H1 (cell line): ENCODE data around the gene MBD3L2. TPM values are rescaled to one million over a fixed set of nuclear protein-coding genes. Genes with fewer than 3 reads are reported as not detected.

ENCODE experiments used
- HDAC6 ChIP-seq: IDR thresholded peaks from one replicate; pipeline ENCODE4 v1.7.1; 2012; ENCODE audit warnings: low read depth, mild to moderate bottlenecking, inconsistent platforms, low read length, moderate library complexity
- RFX5 ChIP-seq: IDR thresholded peaks from 2 replicates; pipeline ENCODE4 v1.6.1; 2011; ENCODE audit warnings: low read depth, low read length, improper control_type of control experiment, borderline replicate concordance
- polyA plus RNA-seq, 7 experiments: library from polyadenylated mRNA; depleted of rRNA in 3 of 7; stranded (reverse) in 5 of 7; unstranded in 2 of 7; fragments of >200 nt in 5 of 7; fragments of 200-250 nt in 2 of 7; gene quantifications; 1 replicate in 5 of 7; 2 replicates in 1 of 7; 4 replicates in 1 of 7; pipeline versions ENCODE4 v1.2.1 to v1.2.3, GENCODE V29; 2011 to 2013; ENCODE audit warnings: missing spikeins in 2 of 7, mixed read lengths in 2 of 7
- total RNA-seq: library from RNA; stranded (reverse); fragmentation: NEBNext Ultra II Directional; extraction: Animal tissue kit (Norgen Biotek cat#: 25700); gene quantifications from 2 replicates; pipeline ENCODE4 v1.2.1, GENCODE V29; 2021
- TF ChIP-seq, protein P1 (sequence below): fragments of 300-600 bp; sonication (generic); IDR thresholded peaks from 2 replicates; pipeline ENCODE4 v1.7.1; 2012; ENCODE audit warnings: low read length, moderate library complexity, mild to moderate bottlenecking, inconsistent platforms; ENCODE audit not compliant: insufficient replicate concordance
- TF ChIP-seq, protein P2 (sequence below): IDR thresholded peaks from 2 replicates; pipeline ENCODE4 v1.6.1; 2011; ENCODE audit warnings: low read depth, mild to moderate bottlenecking, low read length; ENCODE audit not compliant: insufficient read depth
- TF ChIP-seq, protein P3 (sequence below): IDR thresholded peaks from 2 replicates; pipeline ENCODE4 v1.6.1; 2012; ENCODE audit warnings: inconsistent platforms

MBD3L2 gene
- total and polyA plus RNA-seq, 2 of the 8 experiments (the other 6 are each of a cell fraction or from before 2014, with no cell fraction given), result not detected

DNA sequence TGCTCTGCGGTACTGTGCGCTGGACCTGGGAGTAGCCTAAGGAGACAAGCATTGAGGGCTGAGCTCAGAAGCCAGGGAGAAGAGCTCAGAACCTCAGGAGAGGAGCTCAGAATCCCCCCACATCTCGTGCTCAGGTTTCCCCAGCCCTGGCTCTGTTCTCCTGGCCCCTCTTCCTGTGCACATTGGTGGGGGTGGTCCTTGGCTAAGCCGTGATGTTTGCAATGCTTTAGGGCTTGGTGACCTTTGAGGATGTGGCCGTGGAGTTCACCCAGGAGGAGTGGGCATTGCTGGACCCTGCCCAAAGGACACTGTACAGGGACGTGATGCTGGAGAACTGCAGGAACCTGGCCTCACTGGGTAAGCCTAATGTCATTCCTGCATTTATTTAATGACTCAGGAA lies 27.0 kb downstream of the MBD3L2 start (continued):
- TF ChIP-seq, protein P1, sequence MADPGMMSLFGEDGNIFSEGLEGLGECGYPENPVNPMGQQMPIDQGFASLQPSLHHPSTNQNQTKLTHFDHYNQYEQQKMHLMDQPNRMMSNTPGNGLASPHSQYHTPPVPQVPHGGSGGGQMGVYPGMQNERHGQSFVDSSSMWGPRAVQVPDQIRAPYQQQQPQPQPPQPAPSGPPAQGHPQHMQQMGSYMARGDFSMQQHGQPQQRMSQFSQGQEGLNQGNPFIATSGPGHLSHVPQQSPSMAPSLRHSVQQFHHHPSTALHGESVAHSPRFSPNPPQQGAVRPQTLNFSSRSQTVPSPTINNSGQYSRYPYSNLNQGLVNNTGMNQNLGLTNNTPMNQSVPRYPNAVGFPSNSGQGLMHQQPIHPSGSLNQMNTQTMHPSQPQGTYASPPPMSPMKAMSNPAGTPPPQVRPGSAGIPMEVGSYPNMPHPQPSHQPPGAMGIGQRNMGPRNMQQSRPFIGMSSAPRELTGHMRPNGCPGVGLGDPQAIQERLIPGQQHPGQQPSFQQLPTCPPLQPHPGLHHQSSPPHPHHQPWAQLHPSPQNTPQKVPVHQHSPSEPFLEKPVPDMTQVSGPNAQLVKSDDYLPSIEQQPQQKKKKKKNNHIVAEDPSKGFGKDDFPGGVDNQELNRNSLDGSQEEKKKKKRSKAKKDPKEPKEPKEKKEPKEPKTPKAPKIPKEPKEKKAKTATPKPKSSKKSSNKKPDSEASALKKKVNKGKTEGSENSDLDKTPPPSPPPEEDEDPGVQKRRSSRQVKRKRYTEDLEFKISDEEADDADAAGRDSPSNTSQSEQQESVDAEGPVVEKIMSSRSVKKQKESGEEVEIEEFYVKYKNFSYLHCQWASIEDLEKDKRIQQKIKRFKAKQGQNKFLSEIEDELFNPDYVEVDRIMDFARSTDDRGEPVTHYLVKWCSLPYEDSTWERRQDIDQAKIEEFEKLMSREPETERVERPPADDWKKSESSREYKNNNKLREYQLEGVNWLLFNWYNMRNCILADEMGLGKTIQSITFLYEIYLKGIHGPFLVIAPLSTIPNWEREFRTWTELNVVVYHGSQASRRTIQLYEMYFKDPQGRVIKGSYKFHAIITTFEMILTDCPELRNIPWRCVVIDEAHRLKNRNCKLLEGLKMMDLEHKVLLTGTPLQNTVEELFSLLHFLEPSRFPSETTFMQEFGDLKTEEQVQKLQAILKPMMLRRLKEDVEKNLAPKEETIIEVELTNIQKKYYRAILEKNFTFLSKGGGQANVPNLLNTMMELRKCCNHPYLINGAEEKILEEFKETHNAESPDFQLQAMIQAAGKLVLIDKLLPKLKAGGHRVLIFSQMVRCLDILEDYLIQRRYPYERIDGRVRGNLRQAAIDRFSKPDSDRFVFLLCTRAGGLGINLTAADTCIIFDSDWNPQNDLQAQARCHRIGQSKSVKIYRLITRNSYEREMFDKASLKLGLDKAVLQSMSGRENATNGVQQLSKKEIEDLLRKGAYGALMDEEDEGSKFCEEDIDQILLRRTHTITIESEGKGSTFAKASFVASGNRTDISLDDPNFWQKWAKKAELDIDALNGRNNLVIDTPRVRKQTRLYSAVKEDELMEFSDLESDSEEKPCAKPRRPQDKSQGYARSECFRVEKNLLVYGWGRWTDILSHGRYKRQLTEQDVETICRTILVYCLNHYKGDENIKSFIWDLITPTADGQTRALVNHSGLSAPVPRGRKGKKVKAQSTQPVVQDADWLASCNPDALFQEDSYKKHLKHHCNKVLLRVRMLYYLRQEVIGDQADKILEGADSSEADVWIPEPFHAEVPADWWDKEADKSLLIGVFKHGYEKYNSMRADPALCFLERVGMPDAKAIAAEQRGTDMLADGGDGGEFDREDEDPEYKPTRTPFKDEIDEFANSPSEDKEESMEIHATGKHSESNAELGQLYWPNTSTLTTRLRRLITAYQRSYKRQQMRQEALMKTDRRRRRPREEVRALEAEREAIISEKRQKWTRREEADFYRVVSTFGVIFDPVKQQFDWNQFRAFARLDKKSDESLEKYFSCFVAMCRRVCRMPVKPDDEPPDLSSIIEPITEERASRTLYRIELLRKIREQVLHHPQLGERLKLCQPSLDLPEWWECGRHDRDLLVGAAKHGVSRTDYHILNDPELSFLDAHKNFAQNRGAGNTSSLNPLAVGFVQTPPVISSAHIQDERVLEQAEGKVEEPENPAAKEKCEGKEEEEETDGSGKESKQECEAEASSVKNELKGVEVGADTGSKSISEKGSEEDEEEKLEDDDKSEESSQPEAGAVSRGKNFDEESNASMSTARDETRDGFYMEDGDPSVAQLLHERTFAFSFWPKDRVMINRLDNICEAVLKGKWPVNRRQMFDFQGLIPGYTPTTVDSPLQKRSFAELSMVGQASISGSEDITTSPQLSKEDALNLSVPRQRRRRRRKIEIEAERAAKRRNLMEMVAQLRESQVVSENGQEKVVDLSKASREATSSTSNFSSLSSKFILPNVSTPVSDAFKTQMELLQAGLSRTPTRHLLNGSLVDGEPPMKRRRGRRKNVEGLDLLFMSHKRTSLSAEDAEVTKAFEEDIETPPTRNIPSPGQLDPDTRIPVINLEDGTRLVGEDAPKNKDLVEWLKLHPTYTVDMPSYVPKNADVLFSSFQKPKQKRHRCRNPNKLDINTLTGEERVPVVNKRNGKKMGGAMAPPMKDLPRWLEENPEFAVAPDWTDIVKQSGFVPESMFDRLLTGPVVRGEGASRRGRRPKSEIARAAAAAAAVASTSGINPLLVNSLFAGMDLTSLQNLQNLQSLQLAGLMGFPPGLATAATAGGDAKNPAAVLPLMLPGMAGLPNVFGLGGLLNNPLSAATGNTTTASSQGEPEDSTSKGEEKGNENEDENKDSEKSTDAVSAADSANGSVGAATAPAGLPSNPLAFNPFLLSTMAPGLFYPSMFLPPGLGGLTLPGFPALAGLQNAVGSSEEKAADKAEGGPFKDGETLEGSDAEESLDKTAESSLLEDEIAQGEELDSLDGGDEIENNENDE, result no peak
- TF ChIP-seq HDAC6, result no peak
- TF ChIP-seq, protein P2, sequence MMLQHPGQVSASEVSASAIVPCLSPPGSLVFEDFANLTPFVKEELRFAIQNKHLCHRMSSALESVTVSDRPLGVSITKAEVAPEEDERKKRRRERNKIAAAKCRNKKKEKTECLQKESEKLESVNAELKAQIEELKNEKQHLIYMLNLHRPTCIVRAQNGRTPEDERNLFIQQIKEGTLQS, result no peak
- TF ChIP-seq, protein P3, sequence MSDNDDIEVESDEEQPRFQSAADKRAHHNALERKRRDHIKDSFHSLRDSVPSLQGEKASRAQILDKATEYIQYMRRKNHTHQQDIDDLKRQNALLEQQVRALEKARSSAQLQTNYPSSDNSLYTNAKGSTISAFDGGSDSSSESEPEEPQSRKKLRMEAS, result no peak
- TF ChIP-seq RFX5, result no peak
